Calu3 (cell line): Measurements from ENCODE around the gene ACOXL. TPM values are rescaled to one million over a fixed set of nuclear protein-coding genes. Genes with fewer than 3 reads are reported as not detected.

Source experiments
- BruUV-seq: library from RNA; stranded (reverse); fragments of 400-500 nt; replicated peaks from 2 replicates; lab custom pipeline; 2021; lab: Mats Ljungman, UMichigan
- CTCF ChIA-PET: fragments of 300-600 bp; sonication (Branson Sonifier 250); formaldehyde crosslinking; loops from one replicate; lab custom pipeline; 2022; ENCODE audit warnings: antibody characterized with exemption; lab: Charles Lee
- DNase-seq: peaks from one replicate; pipeline ENCODE4 v3.0.0; 2022
- H3K27ac Mint-ChIP-seq: one replicate; pipeline ENCODE4 v1.8.0; 2022; ENCODE audit warnings: mixed read lengths; ENCODE audit not compliant: unreplicated experiment
- H3K27me3 Mint-ChIP-seq: one replicate; pipeline ENCODE4 v1.8.0; 2022; ENCODE audit warnings: mixed read lengths; ENCODE audit not compliant: unreplicated experiment
- H3K36me3 Mint-ChIP-seq: one replicate; pipeline ENCODE4 v1.8.0; 2022; ENCODE audit warnings: mild to moderate bottlenecking, moderate library complexity, mixed read lengths; ENCODE audit not compliant: insufficient read depth, unreplicated experiment
- H3K4me1 Mint-ChIP-seq: one replicate; pipeline ENCODE4 v1.8.0; 2022; ENCODE audit warnings: mild to moderate bottlenecking, low read depth, mixed read lengths; ENCODE audit not compliant: unreplicated experiment
- H3K4me3 Mint-ChIP-seq: one replicate; pipeline ENCODE4 v1.8.0; 2022; ENCODE audit warnings: mild to moderate bottlenecking, low read depth, moderate library complexity, mixed read lengths; ENCODE audit not compliant: unreplicated experiment
- H3K9me3 Mint-ChIP-seq: one replicate; pipeline ENCODE4 v1.8.0; 2022; ENCODE audit warnings: low read depth, mixed read lengths; ENCODE audit not compliant: unreplicated experiment
- intact Hi-C: fragments of 100-400 bp; cut with micrococcal nuclease; formaldehyde crosslinking; loops from one replicate; pipeline ENCODE4 v1.10.0; 2022; ENCODE audit not compliant: unreplicated experiment
- total RNA-seq: library from RNA; stranded (reverse); gene quantifications from 2 replicates; pipeline ENCODE4 v1.2.3, GENCODE V29; 2022
- TF ChIP-seq, protein P1 (sequence below): fragments of 200-600 bp; IDR thresholded peaks from one replicate; pipeline ENCODE4 v1.8.0; 2022; ENCODE audit warnings: antibody characterized with exemption; ENCODE audit not compliant: unreplicated experiment

Gene ACOXL
- total RNA-seq, 1 experiment from 2014 or later = 2.7 TPM

DNA sequence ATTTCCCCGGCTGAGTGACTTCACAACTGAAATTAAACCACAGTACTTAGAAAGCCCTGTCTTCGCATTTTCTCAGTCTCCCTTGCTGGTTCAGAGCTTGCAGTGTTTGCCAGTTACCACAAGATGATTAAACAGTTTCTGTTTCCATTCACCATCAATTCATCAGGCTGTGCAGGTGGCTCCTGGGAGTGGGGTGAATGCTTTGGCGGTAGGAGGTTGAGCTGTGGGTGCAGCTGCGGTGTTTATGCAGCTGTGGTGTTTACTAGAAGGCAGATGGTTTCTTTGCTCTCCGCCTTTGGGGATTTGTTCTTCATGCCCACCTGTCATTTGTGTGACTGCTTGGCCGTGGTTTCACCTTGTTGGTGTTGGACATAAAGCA lies 16.1 kb downstream of the ACOXL start:
- H3K9me3 Mint-ChIP-seq = no peaks in the 10 kb centered on the region
- BruUV-seq = no TSS peak
- CTCF ChIA-PET = no interaction called here
- TF ChIP-seq, protein P1, sequence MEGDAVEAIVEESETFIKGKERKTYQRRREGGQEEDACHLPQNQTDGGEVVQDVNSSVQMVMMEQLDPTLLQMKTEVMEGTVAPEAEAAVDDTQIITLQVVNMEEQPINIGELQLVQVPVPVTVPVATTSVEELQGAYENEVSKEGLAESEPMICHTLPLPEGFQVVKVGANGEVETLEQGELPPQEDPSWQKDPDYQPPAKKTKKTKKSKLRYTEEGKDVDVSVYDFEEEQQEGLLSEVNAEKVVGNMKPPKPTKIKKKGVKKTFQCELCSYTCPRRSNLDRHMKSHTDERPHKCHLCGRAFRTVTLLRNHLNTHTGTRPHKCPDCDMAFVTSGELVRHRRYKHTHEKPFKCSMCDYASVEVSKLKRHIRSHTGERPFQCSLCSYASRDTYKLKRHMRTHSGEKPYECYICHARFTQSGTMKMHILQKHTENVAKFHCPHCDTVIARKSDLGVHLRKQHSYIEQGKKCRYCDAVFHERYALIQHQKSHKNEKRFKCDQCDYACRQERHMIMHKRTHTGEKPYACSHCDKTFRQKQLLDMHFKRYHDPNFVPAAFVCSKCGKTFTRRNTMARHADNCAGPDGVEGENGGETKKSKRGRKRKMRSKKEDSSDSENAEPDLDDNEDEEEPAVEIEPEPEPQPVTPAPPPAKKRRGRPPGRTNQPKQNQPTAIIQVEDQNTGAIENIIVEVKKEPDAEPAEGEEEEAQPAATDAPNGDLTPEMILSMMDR = no peak
- peaks cover 51% of the 10 kb centered on the region for H3K27me3 Mint-ChIP-seq
- no peaks in the 10 kb centered on the region for H3K4me1 Mint-ChIP-seq
- H3K4me3 Mint-ChIP-seq = no peak overlapping the region
- H3K27ac Mint-ChIP-seq = no peak overlapping the region
- H3K36me3 Mint-ChIP-seq = no peaks in the 10 kb centered on the region
- intact Hi-C loops = no loop called here
- no peak for DNase-seq

DNA sequence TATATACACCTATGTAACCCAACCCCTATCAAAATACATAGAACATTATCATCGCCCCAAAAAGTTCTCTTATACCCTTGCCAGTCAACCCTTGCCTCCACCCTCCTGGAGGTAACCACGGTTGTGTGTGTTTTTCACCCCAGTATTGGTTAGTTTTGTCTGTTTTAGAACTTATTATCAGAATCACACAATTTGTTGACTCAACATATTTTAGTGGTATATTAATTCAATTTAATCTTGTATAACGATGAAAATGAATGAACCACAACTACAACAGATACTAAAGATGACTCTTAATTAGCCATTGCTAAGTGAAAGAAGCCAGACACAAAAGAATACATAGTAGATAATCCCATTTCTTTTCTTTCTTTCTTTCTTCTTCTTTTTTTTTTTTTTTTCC lies 19.3 kb downstream of the ACOXL start:
- TF ChIP-seq, protein P1 = no peak
- DNase-seq = no peak
- Mint-ChIP-seq H3K27me3 (peaks cover 34% of the 10 kb centered on the region), H3K9me3 (no peaks in the 10 kb centered on the region), H3K36me3 (no peaks in the 10 kb centered on the region), H3K4me3 (no peak overlapping the region), H3K4me1 (no peaks in the 10 kb centered on the region), H3K27ac (no peak overlapping the region)
- intact Hi-C loops = no loop called here
- CTCF ChIA-PET = no interaction called here
- no TSS peak for BruUV-seq

DNA sequence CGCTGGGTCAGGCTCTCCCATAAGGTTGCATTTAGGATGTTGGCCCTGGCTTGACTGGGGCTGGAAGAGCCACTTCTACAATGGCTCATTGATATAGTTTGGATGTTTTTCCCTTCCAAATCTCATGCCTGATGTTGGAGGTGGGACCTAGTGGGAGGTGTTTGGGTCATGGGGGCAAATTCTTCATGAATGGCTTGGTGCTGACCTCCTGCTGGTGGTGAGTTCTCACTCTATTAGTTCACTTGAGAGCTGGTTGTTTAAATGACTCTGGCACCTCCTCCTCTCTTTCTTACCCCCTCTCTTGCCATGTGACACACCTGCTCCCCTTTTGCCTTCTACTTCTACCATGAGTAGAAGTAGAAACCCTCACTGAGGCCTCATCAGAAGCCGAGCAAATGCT lies 20.5 kb downstream of the ACOXL start:
- Mint-ChIP-seq H3K36me3 (no peaks in the 10 kb centered on the region), H3K27me3 (peaks cover 35% of the 10 kb centered on the region), H3K27ac (no peak overlapping the region), H3K4me3 (no peak overlapping the region), H3K4me1 (no peaks in the 10 kb centered on the region), H3K9me3 (no peaks in the 10 kb centered on the region)
- TF ChIP-seq, protein P1 = no peak
- CTCF ChIA-PET = interaction anchor here (1.1 kb wide), 1 partner anchor 894 kb away, joined by 5 read pairs; no protein-coding TSS in a partner anchor
- intact Hi-C loops = no loop called here
- DNase-seq = no peak
- no TSS peak for BruUV-seq

DNA sequence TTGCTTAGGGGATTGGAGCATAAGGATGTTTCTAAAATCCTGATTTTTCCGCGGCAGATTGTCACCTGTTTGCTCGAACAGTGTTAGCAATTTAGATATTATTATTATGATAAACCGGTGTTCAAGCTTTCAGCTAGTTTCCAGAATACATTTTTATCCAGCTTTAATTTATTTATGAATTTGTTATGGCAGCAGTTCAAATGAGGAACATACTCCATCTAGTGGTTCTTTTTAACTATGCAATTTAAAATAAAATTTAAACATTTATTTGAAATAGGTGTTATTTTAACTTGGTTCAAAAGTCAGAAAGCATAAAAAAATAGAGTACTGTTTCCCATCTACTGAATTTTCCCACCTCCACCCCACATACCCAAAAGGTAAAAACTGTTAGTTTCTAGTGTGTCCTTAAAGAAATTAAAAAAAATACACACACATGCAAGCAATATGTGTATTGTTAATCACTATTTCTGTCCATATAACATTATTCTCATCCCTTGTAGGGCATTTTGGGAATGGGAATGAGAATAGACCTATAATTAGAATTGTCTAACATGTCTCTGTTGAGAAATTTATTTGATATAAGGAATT lies 23.2 kb downstream of the ACOXL start:
- Mint-ChIP-seq H3K27ac (no peak overlapping the region), H3K4me1 (no peaks in the 10 kb centered on the region), H3K4me3 (no peak overlapping the region), H3K36me3 (no peaks in the 10 kb centered on the region), H3K9me3 (peaks cover 3% of the 10 kb centered on the region), H3K27me3 (peaks cover 32% of the 10 kb centered on the region)
- no peak for DNase-seq
- CTCF ChIA-PET = interaction anchor here (0.6 to 1.1 kb wide), 5 partner anchors 76 to 98 kb away, joined by 3 to 4 read pairs (median 3); partner anchors contain the start of gene BUB1
- intact Hi-C loops = loop anchor here (5.0 kb wide), 2 partner anchors 78 to 98 kb away; partner anchors contain the start of gene BUB1
- BruUV-seq = no TSS peak
- TF ChIP-seq, protein P1 = peak; percentile 32
